ENCODE data around the gene CSF1.

CSF1 gene

GRCh38 chr1:109923131-109923945 is 12.7 kb downstream of the CSF1 start:
- DNase-seq: no peak

GRCh38 chr1:109923946-109924275 is 13.3 kb downstream of the CSF1 start:
- no peak for DNase-seq

GRCh38 chr1:109924316-109924715 is 13.7 kb downstream of the CSF1 start:
- DNase-seq: no peak

- DNase-seq: no peak
Measured at GRCh38 chr1:109925159-109925990, 14.7 kb downstream of the CSF1 start.

- no peak for DNase-seq
Measured at GRCh38 chr1:109926662-109927300, 16.1 kb downstream of the CSF1 start.

GRCh38 chr1:109927356-109927755 is 16.7 kb downstream of the CSF1 start:
- DNase-seq: no peak

- DNase-seq: no peak
Measured at GRCh38 chr1:109927911-109928321, 17.3 kb downstream of the CSF1 start.

GRCh38 chr1:109928591-109929111 is 18.0 kb downstream of the CSF1 start:
- no peak for DNase-seq

- DNase-seq: no peak
Measured at GRCh38 chr1:109929170-109929569, 18.5 kb downstream of the CSF1 start.

GRCh38 chr1:109929588-109930251 is 19.1 kb downstream of the CSF1 start:
- DNase-seq: no peak

- DNase-seq: no peak
Measured at GRCh38 chr1:109930252-109930993, 19.8 kb downstream of the CSF1 start.

GRCh38 chr1:109931189-109931731 is 20.6 kb downstream of the CSF1 start:
- no peak for DNase-seq

- DNase-seq: no peak
Measured at GRCh38 chr1:109931911-109932636, 21.4 kb downstream of the CSF1 start.

- DNase-seq: no peak
Measured at GRCh38 chr1:109932679-109933078, 22.0 kb downstream of the CSF1 start.

GRCh38 chr1:109933856-109934711 is 23.4 kb downstream of the CSF1 start:
- no peak for DNase-seq

GRCh38 chr1:109935451-109935900 is 24.8 kb downstream of the CSF1 start:
- no peak for DNase-seq

GRCh38 chr1:109937738-109938137 is 27.1 kb downstream of the CSF1 start:
- DNase-seq: no peak

- DNase-seq: no peak
Measured at GRCh38 chr1:109938556-109938955, 27.9 kb downstream of the CSF1 start.

- no peak for DNase-seq
Measured at GRCh38 chr1:109942434-109942833, 31.8 kb downstream of the CSF1 start.

- DNase-seq: no peak
Measured at GRCh38 chr1:109944541-109944940, 33.9 kb downstream of the CSF1 start.

Measured in activated gamma-delta T cell treated with Interleukin-2 at 50 U/mL for 16 hours (primary cell).